22Rv1 (cell line): Measurements from ENCODE around the gene DPP8.

Source experiments
- CTCF ChIP-seq: fragments of 450-650 bp; IDR thresholded peaks from 2 replicates; pipeline ENCODE4 v1.5.1; 2017; ENCODE audit warnings: mild to moderate bottlenecking
- ZFX ChIP-seq: fragments of 450-650 bp; IDR thresholded peaks from 2 replicates; pipeline ENCODE4 v1.6.1; 2017; ENCODE audit warnings: antibody characterized with exemption, borderline replicate concordance

GRCh38 chr15:65476903-65477302, 40.6 kb downstream of the DPP8 start:
- no peak for TF ChIP-seq CTCF
- no peak for TF ChIP-seq ZFX
